GM18507 (cell line): ENCODE results near the gene MAPK8.

Experiments used
- DNase-seq: peaks from one replicate; pipeline ENCODE4 v3.0.0; 2011; ENCODE audit warnings: low read depth; ENCODE audit not compliant: insufficient read length; ENCODE audit errors: extremely low spot score
- FAIRE-seq: peaks from 2 replicates; lab custom pipeline; 2011; peaks lifted over from hg19 to GRCh38; lab: Jason Lieb, UNC

Gene MAPK8

DNA sequence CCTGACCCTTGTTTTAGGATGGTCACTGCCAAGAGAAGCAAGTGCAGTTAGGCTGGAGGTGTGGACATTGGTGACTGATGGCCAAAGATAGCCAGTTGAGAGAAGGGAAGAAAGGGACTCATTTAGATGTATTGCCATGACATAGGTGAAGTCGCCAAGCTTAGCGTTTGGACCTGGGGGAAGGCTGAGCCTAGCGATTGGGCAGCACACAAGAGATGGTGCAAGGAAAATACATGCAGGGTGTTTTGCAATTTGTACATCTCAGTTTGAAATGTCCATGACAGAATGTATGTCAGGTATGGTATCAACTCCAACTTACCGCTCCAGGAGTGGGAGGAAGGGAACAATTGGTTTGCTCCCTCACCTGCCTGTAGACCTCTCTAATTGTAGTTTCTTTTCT is 134.3 kb downstream of the MAPK8 start:
- FAIRE-seq (no peak), DNase-seq (no peak)

DNA sequence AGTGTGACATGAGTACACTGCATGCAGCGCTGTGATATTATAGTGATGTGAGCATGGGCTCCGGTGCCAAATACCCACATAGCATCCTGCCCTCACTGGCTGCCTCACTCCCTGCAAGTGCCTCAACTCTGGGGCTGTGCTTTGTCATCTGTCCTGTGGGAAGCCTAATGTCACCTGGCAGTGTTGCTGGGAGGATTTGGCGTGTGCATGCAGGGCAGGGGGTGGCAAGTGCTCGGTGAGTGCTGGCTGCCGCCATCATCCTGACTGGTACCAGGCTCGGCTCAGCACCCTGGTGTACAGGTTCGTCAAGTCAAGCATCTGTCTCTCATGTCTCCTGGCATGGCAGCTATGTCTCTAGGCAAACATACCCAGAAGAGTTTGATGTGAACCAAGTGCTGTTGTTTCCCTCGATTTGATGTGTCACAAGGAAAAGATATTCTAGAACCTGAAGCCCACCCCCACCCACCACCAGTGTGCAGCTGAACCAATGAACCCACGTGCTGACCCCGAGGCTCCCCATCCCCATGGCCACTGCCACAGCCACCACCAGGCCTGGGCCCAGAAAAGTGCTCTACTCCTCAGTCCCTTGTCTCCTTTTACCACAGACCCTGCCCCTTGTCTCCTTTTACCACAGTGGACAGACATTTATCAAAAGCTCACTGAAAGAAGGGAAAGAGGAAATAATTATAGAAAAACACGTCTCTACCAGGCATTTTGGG is 135.8 kb downstream of the MAPK8 start:
- DNase-seq (no peak), FAIRE-seq (no peak)

DNA sequence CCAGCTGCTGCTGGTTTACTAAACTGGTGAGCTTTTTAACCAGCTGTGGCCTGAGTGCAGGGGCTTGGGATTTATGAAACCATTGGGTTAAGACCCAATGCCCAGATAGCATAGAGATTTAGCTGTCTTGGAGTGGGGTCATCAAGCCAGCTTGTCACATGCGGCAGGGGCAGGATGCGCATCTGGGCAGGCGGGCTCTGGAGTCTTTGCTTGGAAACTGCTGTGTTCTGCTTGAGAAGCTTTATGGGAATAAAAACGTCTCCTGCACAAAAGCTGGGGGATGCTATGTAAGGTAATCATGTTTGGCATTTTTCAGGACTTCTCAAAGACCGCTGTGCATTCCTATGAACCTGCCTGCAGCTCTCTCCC is 136.3 kb downstream of the MAPK8 start:
- FAIRE-seq, result no peak
- DNase-seq, result no peak

DNA sequence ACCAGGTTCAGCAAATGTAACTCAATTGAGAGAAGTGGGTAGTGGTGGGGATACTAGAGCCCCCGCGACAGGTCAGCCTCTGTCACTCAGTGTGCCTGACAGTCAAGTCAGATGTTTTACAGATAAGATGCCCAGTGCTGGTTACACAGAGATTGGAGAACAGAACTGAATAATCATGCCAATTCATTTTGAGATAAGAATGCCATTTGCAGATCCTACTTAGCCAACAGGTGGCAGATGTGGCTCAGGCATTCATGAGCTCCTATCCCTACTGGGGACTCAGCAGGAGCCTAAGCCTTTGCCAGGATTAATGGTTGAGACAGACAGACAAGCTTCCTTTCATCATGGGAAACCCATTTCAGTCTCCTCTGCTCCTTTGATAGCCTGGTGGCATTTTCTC is 137.8 kb downstream of the MAPK8 start:
- no peak for DNase-seq
- no peak for FAIRE-seq

DNA sequence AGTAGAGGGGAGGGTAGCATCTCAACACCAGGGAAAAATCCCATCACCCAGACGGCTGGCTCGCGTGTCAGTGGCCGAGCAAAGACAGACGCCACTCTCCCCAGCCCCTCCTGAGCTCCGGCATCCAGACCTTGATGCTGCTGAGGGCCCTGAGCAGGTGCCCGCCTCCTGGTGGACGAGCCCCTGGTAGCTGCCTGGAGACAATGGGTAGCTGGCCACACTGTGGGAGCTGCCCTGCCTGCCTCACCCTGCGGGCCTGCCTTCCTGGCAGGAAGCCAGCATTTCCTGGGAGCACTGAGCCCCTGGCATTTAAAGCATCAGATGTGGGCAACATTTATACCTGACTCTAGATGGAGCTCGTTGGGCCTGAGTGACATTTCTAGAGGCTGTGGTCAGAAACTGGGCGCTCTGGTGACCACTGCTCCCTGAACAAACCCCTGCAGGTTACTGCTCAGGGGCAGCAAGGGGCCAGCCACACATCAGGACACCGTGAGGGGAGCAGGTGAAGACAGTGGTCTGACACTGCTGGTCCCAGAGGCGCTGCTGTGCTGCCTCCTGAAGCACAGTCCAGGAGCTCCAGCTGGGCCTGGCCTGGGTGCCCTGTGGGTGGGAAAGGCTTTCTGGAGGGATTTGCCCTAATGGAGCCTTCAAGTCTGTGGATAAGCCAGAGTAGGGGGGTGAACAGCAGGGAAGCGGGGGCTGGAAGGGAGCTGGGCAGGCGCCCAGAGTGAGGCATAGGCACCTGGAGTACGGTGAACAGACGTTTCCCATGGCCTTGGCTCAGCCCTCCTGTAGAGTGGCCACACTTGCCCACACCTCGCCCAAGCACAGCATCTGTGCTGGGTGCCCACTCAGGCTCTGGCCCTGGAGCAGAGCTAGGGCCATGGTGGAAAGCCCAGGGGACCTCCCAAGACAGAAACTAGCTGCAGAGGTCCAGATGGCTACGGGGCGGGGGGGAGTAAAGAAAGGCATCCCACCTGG is 138.7 kb downstream of the MAPK8 start:
- FAIRE-seq, result no peak
- no peak for DNase-seq

DNA sequence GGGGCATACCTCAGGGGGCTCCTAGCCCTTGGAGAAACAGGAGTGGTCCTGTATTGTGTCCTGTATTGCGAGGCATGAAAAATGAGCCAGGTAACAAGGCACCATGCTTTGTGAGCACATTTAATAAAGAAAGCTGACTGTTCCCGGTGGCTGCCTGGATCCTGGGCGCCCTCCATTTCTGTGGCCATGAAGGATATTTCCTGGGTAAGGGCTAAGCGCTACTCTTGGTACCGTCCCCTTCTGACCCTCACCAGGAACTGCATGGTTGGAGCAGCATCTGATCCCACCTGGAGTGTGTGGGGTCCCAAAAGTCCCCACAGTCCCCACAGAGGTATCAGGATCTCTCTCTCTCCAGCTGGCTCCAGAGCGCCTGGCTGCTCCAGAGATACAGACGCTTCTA is 139.5 kb downstream of the MAPK8 start:
- no peak for DNase-seq
- FAIRE-seq, result no peak

DNA sequence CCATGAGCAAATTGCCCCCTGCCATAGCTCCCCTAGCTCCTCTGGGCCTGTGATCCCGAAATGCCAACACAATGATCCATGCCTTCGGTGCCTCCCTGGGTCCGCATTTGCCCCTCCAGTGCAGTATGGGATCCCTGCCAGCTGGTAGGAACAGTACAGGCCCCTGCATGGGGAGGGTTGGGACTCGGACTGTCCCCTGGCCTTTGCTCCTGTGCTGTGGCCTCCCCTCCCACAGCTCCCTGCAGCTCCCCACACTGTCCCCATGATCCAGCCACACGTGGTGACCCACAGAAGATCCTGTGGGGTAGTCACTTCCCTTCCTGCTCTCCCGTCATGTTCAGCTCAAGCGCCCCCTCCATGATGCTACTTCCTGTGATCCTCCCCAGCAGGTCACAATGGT is 140.3 kb downstream of the MAPK8 start:
- no peak for FAIRE-seq
- DNase-seq, result no peak

DNA sequence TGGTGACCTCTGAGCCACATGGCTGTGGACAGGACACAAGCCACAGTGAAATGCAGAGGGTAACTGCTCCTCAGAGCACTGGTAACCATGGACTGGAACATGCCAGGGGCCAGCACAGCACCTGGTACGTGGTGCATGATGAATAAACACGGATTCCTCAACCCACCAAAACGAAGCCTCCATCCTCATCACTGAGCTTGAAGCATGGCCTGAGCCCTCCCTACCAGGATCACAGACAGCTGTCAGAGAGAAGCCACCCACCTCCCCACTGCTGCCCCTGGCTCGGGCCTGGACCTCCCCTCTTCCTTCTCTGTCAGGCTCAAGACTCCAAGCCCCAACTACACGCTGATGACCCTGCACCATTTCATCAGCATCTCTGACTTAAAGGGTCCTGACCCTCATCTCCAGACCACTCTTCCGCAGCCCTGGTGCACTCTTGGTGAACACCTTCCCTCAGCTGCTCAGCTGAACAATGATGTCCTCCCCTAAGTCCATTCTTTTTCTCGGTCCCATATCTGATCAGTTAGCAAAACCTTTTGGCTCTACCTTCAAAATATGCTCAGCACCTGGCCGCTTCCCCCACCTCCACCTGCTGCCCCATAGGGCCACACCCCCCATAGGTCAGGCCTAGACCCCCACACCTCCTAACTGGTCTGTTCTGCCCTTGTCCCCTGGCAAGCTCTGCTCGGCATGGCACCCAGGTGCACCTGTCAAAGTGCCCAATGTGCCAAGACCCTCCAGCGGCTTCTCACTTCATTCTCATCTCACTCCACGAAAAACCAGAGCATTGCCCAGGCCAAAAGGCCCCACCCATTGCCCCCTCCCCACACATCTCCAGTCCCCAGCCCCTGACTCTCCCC is 141.1 kb downstream of the MAPK8 start:
- FAIRE-seq (no peak), DNase-seq (no peak)

DNA sequence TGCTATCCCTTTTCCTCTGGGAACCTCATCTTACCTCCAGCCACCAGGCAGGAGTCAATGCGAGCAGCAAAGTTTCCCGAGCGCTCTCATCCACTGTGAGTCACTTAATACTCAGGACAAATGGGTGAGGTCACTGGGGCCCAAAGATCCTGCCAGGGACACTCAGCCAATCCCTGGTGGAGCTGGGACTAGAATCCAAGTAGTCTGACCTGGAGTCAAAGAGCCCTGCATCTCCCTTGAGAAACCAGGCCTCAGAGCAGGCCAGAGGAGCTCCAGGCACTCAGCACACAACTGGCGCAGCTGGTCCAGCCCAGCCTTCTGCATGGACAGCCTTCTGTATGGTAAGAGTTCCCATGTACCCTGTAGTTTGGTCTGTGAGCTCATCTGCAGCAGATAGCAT is 142.3 kb downstream of the MAPK8 start:
- DNase-seq, result no peak
- FAIRE-seq, result no peak

DNA sequence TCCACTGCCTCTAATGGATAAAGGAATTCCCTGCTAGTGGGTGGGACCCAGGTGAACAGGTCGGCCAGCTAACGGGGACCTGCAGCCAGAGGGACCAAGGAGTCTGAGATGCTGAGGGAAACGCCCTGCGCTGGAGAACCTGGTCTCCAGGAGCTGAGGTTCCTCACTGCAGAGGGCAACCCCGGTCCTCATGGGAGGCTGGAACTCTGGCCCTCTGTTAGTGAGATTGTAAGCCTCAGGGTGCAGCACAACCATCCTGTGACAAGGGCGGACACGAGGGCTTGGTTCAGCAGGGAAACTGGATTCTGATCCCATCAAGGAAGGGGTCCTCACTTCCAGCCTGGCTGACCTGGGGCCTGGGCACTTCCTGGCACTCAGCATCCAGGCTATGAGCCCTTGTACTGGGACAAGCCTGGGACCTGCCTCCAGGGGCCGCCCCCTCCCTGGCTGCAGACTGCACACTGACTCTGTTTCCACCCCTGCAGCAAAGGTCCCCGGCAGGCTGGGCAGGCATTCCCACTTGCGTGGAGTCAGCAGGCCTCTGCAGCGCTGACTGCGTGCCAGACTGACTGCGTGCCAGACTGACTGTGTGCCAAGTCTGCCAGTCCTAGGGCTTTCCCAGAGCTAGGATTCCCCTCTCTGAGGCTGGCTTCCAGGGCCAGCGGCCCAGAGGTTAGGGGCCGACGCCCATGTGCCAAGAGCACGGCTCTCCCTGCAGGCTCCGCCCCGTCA is 143.2 kb downstream of the MAPK8 start:
- FAIRE-seq, result no peak
- DNase-seq, result no peak

DNA sequence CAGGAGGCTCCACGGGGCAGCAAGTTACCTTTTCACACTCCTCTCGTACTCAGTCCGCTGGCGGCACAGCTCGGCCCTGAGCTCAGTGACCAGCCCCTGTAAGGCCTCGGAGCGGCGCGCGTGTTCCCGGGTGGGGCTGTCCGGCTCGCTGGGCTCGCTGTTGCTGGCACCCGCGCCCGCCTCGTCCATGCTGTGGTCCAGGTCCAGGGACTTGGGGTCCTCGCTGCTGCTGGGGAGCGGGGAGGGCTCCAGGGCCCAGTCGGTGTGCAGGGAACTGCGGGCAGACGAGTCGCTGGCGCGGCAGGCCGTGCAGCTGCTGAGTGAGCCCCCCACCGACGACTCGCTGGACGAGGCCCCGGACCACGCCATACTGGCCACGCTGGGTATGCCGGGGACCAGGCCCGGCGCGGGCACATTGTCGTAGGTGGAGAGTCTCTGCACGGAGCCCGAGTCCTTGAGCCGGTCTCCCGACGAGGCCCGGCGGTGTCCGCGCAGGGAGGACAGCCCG is 143.8 kb downstream of the MAPK8 start:
- DNase-seq (no peak), FAIRE-seq (no peak)

DNA sequence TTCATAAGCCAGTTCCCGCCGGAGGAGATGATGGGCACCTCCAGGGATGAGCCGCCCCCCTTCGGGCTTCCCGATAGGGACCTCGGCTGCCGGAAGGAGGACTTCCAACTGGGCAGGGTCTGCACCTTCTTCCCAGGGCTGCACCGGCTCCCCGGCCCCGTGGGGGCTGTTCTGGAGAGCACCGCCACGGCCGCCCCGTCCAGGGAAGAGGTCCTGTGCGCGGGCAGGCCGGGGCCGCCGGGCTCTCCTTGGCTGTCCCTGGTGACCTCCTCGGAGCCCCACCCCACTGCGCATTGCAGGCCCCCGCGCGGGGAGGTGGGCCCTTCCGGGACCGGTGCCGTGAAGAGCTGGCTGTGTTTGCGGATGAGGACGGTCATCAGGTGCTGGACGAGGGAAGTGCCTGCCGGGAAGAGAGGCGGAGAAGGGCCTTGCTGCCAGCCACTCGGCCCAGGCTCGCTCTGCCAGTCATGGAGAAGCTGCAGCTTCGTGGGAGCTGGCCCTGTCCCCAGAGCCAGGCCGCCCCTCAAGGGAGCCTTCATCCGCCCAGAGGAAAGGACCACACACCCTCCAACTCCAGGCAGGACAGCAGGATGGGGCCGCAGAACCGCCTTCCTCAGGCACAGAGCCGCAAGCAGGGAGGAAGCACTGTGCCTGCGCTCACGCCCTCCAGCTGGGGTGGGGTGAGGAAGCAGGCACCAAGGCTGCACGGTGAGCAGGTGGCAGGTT is 144.4 kb downstream of the MAPK8 start:
- FAIRE-seq (no peak), DNase-seq (no peak)

DNA sequence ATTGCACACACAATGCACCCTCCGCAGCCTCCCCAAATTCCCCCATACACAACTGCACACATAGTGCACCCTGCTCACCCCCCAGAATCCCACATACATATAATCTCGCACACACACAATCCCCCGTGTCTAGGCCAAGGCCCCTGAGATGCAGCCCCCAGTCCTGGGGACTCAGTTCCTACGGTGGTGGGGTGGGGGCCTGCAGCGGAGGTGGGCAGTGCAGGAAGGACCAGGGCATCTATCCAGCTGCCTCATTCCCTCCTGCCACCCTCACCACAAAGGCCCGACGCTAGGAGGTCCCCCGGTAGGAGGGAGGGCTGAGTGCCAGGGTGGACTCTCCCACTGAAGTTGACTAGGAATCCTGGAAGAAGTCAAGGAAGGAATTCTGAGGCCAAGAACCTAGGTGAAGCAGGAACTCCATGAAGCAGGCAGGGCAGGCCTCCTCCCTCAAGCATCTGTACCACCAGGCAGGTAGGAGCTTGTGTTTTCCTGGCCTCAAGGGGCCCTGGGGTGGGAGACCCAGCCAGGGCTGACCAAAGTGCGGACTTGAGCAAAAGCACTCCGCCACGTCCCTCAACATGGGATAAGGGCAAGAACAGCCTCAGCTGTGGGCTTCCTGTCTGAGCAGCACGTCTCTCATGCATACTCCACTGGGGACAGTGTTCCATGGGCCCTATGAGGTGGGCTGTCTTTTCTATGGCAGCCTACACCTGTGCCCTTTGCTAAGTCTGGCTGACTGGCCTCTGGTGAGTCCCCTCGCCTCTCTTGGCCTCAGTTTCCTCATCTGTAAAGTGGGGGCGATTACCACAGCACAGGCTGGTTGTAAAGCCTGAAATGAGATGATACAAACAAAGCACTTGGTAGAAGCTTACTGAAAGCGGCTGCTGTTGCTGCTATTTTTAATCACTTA is 145.7 kb downstream of the MAPK8 start:
- DNase-seq, result no peak
- FAIRE-seq, result no peak

DNA sequence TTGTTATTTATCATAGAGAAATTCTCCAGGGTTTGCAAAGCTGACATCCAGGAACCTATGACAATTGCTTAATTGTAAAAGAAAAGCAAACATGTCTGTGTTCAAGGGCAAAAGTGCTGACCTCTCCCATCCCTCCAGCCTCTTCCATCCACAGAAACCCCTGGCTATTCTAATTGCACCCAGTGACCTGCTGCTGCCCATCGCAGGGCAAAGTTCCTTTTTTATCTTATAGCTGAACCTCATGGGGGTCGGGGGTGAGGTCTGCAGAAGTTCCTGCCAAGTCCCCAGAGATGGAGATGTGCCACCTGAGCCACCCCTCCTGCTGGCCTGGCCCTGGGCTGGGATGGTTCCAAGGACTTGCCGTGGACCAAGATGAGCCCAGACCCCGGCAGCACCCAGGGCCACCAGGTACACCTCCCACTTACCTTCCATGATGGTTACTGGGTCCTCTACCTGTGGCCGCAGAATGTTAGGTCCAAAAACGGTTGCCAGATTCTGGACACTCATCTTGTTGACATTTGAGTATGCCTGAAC is 146.5 kb downstream of the MAPK8 start:
- DNase-seq, result no peak
- FAIRE-seq, result no peak

DNA sequence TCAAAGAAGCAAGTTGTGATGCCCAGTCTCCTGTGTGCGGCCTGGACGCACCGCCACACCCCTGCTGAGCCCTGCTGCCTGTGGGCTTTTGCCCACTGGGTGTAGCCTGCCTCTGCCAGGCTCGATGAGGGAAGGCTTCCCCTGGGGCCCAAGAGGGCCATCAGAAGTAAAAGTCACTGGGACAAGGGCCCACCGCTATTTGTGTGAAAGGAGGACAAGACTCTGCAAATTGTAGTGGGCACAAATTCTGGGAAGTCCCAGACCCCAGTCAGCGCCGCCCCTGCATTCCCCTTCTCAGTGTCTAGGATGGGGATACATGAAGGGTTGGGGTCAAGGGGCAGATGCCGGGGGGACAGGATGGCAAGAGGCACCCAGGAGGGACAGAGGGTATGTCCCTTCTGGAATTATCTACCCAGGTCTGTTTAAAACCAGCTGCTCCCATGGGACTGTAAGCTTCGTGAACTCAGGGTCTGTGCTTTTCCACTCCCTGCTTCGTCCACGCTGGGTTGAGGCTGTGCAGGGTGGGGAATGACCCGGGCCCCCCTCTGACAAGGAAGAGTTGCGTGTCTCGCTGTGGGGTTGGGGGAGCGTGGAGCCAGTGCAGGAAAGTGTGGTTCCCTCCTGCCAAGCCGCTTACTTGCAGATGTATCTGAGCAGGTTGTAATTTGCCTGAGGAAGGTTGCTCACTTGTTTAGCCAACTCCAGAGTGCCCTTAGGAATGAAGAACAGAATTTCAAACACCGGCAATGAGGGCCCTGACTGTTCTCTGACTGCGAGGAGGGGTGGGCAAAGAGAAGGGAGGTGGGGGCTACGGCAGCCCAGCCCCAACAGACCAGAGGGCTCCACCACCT is 147.2 kb downstream of the MAPK8 start:
- DNase-seq, result no peak
- FAIRE-seq, result no peak

DNA sequence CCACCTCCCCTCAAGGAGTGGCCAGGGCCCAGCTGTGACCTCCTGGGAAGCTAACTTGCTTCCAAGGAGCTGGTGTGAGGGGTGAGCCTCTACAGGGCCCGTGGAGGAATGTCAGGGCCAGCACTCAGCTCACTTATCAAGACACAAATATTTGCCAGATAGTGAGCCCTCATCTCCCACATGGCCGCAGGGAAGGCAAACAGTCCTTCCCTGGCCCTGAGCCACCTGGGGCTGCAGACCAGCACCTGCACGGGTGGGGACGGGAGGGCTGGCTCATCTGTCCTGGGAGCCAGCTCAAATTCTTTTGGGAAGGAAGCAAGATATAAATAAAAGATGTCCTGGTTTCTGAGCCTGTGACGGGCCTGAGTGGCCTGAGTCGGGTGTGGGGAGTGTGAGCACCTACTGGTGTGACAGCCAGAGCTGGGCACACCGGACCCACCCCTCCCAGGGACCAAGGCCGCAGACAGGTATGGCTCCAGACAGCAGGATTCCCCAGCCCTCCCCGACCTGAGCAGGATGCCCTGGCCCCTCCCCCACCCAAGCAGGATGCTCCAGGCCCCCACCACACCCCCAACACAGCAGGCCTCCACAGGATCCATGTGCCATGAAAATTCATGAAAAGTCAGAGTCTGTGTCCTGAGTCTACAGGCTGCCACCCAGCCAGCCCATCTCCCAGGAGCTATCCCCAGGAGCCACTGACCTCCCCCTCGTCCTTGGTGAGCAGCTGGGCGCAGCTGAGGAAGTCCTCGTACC is 148.0 kb downstream of the MAPK8 start:
- DNase-seq (no peak), FAIRE-seq (no peak)
